Epithelial cell of proximal tubule (primary cell): ENCODE results near the gene ZNF366. TPM values are rescaled to one million over a fixed set of nuclear protein-coding genes. Genes with fewer than 3 reads are reported as not detected.

Experiments
- DNase-seq: peaks from one replicate; pipeline ENCODE4 v3.0.0-alpha.2; 2011; ENCODE audit warnings: low read depth
- H3K4me3 ChIP-seq: 2 replicates; pipeline ENCODE4 v1.5.1; 2011; ENCODE audit warnings: low read depth, mild to moderate bottlenecking, low read length
- CTCF ChIP-seq: conservative IDR thresholded peaks from 2 replicates; pipeline ENCODE4 v1.5.1; 2012; ENCODE audit warnings: low read depth, mild to moderate bottlenecking, low read length
- total RNA-seq: library from RNA; depleted of rRNA; stranded (reverse); fragments of >200 nt; gene quantifications from 2 replicates; pipeline ENCODE4 v1.2.3, GENCODE V29; 2015

ZNF366 gene
- total RNA-seq, 1 donor from 2014 or later = not detected

DNA sequence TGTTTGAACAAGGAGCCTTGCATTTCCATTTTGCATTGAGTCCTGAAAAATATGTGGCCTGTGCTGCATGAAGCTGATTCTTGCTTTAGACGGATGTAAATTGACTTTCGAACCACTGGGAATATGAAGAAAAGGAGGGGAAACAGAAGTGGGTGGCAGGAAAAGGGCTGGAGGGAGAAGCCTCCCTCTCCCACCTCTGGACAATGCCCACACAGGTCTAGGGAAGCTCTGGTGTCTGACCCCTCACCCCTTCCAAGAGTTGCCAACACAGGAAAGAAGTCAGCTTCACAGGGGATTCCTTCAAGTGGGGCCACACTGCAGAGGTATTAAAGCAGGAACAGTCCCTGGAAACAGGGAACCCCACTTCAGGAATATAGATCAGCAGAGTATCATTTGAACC lies 52.2 kb downstream of the ZNF366 start:
- TF ChIP-seq CTCF = no peak
- no peak for DNase-seq
- no peak overlapping the region for H3K4me3 ChIP-seq

- H3K4me3 ChIP-seq = no peak overlapping the region
- no peak for TF ChIP-seq CTCF
- no peak for DNase-seq
Measured at GRCh38 chr5:72453246-72453775, 53.9 kb downstream of the ZNF366 start.

GRCh38 chr5:72452515-72453245 lies 54.5 kb downstream of the ZNF366 start:
- no peak for TF ChIP-seq CTCF
- no peak for DNase-seq
- peak overlapping the region; percentile 9 for H3K4me3 ChIP-seq

GRCh38 chr5:72451741-72452505 lies 55.3 kb downstream of the ZNF366 start:
- H3K4me3 ChIP-seq = no peak overlapping the region
- DNase-seq = no peak
- TF ChIP-seq CTCF = no peak

DNA sequence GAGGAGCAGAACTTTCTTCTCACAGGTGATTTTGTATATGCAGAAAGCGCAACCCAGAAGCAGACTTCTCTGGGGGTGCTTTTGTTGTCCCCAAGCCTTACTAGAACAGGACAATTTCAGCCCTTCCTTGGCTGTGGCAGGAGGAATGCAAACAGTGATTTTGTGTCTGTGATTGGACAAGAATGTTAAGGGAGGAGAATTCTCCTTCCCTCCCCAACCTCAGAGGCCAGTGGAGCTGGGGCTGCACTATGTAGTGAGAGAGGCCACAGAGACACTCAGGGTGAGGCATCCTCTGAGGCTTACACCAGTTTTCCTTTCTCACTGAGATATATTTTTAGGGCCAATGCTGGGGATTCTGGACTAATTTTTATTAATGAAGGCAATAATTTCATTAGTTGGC lies 58.8 kb downstream of the ZNF366 start:
- DNase-seq = no peak
- TF ChIP-seq CTCF = no peak
- no peak overlapping the region for H3K4me3 ChIP-seq

- no peak for DNase-seq
- no peak overlapping the region for H3K4me3 ChIP-seq
- TF ChIP-seq CTCF = no peak
Measured at GRCh38 chr5:72447751-72448150, 59.5 kb downstream of the ZNF366 start.
